GM21447 (cell line): Measurements from ENCODE around the gene WRAP73.

Experiments used
- ATAC-seq: cut with Tn5 transposase; IDR thresholded peaks from one replicate; pipeline ENCODE4 v1.9.1; 2021; ENCODE audit not compliant: unreplicated experiment

Gene WRAP73

DNA sequence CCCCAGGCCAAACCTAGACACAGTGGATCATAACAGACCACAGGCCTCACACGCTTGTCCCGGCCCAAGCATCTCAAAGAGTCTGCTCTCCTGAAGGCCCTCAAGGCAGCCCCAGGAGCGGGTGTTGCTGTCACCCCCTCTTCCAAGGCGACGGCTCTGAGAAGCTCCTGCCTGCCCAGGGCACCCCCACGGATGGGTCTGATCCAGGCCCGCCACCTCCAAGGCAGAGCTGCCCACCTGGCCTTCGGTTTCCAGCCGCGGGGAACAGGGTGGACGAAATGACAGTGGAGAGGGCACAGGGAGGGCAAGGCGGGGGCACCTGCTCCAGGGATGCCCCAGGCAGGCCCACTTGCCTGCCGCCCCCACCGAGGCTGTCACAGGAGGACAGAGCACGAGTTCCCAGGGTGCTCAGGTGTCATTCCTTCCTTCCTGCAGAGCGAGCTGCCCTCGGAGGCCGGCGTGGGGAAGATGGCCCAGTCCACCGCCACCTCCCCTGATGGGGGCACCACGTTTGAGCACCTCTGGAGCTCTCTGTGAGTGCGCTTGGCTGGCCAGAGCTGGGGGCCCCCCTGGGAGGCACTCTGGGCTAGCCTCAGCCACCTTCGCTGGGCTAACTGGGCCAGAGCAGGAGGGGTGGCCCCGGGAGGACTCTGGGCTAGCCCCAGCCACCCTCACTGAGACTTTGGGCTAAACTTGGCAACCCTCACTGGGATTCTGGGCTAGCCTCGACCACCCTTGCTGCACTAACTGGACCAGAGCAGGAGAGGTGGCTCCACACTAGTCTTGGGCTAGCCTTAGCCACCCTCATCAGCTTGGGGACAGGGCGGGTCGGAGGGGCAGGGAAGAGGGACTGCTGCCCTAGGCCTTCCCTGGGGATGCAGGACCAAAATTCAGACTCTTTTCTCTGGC lies 32.2 kb upstream of the WRAP73 start:
- no peak for ATAC-seq

- no peak for ATAC-seq
Observed at GRCh38 chr1:3681231-3681897, 31.5 kb upstream of the WRAP73 start.

GRCh38 chr1:3680488-3681230 lies 30.8 kb upstream of the WRAP73 start:
- no peak for ATAC-seq

DNA sequence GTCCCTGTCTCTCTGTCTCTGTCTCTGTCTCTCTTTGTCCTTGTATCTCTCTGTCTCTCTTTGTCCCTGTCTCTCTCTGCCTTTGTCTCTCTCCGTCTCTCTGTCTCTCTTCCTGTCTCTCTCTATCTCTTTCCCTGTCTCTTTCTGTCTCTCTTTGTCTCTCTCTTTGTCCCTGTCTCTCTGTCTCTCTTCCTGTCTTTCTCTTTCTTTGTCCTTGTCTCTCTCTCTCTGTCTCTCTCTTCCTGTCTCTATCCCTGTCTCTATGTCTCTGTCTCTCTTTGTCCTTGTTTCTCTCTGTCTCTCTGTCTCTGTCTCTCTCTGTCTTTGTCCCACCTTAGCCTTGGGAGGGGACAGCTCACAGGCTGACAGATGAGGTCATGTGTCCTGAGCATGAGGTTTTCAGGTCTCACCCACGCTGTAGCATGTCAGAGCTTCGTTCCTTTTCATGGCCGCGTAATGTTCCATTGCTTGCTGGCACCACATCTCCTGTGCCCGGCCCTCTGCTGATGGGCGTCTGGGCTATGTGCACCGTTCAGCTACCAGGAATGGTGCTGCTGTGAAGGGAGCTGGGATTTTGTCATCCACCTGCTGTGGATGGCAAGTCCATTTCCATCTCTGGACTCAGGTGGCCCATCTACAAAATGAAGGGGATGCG lies 30.0 kb upstream of the WRAP73 start:
- ATAC-seq, result no peak

GRCh38 chr1:3679098-3679555 lies 29.2 kb upstream of the WRAP73 start:
- ATAC-seq, result no peak

- ATAC-seq, result no peak
Observed at GRCh38 chr1:3678361-3679097, 28.6 kb upstream of the WRAP73 start.

GRCh38 chr1:3677484-3677883 lies 27.6 kb upstream of the WRAP73 start:
- ATAC-seq, result peak; percentile 8

DNA sequence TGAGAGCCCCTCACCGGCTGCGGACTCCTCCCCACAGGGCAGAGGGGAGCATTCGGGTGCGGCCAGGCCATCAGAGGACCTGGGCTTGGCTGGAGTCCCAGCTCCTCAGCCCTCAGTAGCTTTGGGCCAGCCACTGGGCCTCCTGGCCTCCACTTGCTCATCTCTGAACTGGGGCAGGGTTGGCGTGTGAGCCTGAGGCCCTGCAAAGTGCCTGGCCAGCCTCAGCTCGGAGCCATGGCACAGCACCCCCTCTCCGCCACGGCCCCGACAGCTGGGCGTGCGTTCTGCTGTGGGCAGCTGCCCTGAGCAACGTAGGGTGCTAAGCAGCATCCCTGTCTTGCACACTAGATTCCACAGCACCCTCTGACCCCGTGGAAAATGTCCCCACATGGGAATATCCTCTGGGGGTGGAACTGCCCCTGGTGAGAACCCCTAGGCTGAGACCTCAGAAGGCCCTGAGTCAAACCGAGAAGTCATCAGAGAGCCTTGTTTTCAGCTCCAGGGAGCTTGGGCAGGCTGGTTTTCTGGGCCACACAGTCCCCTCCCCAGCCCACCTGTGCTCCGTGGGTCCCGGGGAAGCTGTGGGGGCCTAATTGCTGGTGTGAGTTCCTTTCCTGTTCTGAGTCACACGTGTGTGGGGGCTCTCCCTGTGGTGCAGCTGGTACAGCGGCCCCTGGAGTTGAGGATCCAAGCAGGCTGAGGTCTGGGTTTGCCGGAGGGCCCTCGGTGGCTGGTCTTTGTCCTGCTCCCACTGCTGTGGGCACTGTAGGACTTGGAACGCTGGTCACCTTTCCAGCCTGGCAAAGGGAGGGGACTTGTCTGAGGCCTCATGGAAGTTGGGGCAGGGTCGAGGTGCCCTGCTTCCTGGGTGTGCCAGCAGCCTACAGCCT lies 26.9 kb upstream of the WRAP73 start:
- ATAC-seq, result peak; percentile 61

DNA sequence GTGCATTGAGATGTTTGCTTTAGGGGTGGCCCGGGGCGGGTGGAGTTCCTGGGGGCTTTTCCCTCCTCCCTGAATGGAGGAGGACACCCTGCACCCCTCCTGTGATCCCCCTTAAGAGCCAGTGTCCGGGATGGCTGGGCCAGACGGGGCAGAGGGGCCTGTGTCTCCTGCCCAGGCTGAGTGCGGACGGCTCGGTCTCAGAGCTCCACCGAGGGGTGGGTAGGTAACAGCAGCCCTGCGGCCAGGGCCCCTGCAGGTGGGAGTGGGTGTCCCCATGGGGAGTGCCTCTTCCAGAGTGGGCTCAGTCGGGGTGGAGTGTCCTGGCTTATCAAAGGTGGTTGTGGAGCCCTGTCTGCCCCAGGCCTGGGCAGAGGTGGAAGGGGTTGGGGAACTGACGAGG lies 25.5 kb upstream of the WRAP73 start:
- no peak for ATAC-seq

- no peak for ATAC-seq
Observed at GRCh38 chr1:3674100-3675094, 24.5 kb upstream of the WRAP73 start.

- ATAC-seq, result no peak
Observed at GRCh38 chr1:3673381-3674099, 23.6 kb upstream of the WRAP73 start.

DNA sequence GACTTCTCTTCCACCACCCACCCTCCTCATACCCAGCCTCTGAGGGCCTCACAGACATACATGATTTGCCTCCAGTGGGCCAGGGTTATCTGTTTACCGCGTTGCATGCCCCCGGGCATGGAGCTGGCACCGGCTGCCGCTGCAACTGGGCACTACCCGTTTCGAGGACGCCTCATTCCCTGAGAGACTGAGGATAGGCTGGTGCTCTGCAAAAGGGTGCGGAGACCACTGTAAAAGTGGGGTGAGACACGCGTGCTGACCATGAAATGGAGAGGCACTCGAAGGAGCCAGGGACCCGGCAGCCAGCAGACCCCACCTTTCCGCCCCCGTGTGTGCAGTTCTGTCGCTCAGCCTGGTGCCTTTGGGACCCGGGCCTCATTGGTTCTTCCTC lies 23.1 kb upstream of the WRAP73 start:
- ATAC-seq, result no peak

DNA sequence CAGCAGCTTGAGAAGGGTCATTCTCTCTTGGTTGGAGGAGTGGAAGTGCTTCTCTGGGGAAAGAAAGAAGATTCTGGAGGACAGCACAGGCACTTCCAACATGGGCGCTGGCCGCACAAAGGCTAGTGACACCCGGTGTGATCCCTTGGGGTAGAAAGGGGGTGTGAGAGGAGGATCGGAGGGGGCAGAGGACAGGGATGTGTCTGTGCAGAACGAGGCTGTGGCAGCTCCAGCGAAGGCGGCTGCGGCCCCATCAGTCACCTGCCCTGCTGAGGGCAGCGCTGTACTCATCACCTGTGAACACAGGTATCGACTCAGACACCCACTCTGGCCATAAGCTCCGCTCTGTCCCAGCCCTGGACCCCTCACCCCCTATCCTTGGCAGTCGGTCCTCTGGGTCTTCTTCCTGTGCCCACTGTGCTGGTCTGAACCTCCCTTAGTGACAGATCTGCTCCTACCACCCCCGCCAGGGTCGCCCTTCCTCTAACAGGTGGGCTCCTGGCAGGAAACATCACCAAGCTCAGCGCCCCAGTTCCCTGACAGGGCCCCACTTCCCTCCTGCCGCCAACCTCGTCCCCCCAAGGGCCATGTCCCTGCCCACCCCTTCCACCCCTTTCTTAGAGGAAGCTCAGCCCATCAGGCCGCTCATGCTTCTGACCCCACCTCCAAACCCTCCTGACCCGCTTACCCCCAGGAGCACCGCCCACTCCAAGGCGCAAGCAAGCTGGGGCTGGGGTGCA lies 22.5 kb upstream of the WRAP73 start:
- no peak for ATAC-seq

DNA sequence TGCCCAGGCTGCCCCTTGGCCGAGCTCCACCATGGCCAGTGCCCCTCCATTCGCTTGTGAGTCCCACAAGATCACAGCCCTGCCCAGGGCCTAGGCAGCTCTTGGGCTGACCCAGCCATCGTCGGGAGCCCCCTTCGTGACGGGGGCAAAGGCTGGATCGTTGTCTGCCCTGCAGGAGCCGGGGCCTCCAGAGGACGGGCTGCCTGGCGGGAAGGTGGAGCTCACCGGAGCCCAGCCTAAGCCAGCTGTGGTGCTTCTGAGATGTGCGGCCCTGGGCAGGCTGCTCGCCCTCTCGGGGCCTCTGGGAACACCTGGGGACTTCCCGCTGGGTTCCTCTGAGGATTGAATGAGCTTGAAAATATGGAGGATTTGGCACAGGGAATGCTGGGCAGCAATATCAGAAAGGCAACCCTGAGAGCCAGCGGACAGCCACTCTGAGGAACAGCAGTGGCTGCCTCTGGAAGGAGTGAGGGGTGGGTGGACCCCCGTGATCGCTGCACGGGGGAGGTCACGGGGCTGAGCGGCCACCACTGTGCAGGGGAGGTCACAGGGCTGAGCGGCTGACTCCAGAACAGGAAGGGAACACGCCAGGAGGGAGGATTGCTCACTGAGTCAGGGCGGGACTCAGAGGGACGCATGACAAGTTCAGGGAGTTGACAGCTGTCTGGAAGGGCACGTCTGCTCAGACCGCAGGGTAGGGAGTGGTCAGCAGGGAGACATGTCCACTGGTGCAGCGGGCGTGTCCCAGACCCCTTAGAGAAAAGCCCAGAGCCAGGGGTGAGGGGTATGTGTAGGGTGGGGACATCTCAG lies 21.7 kb upstream of the WRAP73 start:
- no peak for ATAC-seq

DNA sequence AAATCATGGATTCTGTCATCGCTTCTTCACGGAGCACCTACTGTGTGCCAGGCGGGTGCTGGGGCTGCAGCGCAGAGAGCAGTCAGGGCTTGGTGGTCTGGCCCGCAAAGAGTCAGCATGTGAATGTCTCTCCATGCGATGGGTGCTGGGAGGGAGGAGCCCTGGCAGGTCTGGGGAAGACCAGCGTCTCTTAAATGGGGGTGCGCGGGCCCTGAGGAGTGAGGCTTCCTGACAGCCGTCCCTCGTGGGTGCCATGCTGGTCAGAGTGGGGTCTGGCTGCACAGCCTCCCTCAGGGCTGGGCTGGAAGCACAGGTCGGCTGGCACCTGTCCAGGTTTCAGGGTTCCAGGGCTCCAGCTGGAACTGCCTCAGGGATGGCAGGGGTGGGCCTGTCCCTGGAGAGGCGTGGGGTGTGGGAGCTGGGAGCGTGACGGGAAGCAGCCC lies 20.9 kb upstream of the WRAP73 start:
- ATAC-seq, result no peak

- ATAC-seq, result no peak
Observed at GRCh38 chr1:3669971-3670431, 20.1 kb upstream of the WRAP73 start.
